ENCODE data around the gene RPL36.

- TF ChIP-seq CTCF (conservative IDR thresholded peaks at IDR 0.05; ENCODE audit: low read length): no peak
- no peak for TF ChIP-seq EZH2phosphoT487 (IDR thresholded peaks at IDR 0.05; ENCODE audit: borderline replicate concordance)
Measured at GRCh38 chr19:5700455-5701092, 10.5 kb downstream of the RPL36 start.

Data from Loucy (cell line).